LNCaP clone FGC (cell line): Measurements from ENCODE around the gene CDK10.

Experiments used
- DNase-seq: peaks from one replicate; pipeline ENCODE4 v3.0.0-alpha.2; 2011; ENCODE audit warnings: low read depth
- H3K4me3 ChIP-seq: 2 replicates; pipeline ENCODE4 v1.5.1; 2011; ENCODE audit warnings: mild to moderate bottlenecking, low read depth, low read length, control low read depth
- TF ChIP-seq, protein P1 (sequence below): IDR thresholded peaks from 2 replicates; pipeline ENCODE4 v1.5.1; 2012; ENCODE audit warnings: mild to moderate bottlenecking; ENCODE audit not compliant: control insufficient read depth, insufficient read depth; ENCODE audit errors: extremely low read depth

CDK10 gene

GRCh38 chr16:89744813-89745212, 58.3 kb downstream of the CDK10 start:
- TF ChIP-seq, protein P1, sequence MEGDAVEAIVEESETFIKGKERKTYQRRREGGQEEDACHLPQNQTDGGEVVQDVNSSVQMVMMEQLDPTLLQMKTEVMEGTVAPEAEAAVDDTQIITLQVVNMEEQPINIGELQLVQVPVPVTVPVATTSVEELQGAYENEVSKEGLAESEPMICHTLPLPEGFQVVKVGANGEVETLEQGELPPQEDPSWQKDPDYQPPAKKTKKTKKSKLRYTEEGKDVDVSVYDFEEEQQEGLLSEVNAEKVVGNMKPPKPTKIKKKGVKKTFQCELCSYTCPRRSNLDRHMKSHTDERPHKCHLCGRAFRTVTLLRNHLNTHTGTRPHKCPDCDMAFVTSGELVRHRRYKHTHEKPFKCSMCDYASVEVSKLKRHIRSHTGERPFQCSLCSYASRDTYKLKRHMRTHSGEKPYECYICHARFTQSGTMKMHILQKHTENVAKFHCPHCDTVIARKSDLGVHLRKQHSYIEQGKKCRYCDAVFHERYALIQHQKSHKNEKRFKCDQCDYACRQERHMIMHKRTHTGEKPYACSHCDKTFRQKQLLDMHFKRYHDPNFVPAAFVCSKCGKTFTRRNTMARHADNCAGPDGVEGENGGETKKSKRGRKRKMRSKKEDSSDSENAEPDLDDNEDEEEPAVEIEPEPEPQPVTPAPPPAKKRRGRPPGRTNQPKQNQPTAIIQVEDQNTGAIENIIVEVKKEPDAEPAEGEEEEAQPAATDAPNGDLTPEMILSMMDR: no peak
- H3K4me3 ChIP-seq: no peak overlapping the region
- no peak for DNase-seq
